Spleen (tissue), 7 donors: ENCODE data around the gene FAAP20.

Source experiments
- POLR2A ChIP-seq, 3 donors: fragments of 450-650 bp; IDR thresholded peaks; one replicate each; pipeline ENCODE4 v1.5.1; 2017; ENCODE audit warnings: antibody characterized with exemption in 3 of 3, mild to moderate bottlenecking in 1 of 3
- TF ChIP-seq, protein P1 (sequence below), 11 experiments: fragments of 200-600 bp in 7 of 11; fragments of 450-650 bp in 4 of 11; sonication (generic) in 4 of 11; IDR thresholded peaks in 8 of 11; conservative IDR thresholded peaks in 3 of 11; 1 replicate in 7 of 11; 2 replicates in 4 of 11; pipeline versions ENCODE4 v1.4.0 to v1.8.0; 2016 to 2021; ENCODE audit warnings: antibody characterized with exemption in 11 of 11, inconsistent platforms in 4 of 11, mild to moderate bottlenecking in 1 of 11
- donor health status: DM: no; HTN: no; CAD: no; lungs with moderate emphysema.
- donor health status: DM: no; HTN: no; CAD: no.
- donor health status: DM: no; HTN: no; CAD: no.

DNA sequence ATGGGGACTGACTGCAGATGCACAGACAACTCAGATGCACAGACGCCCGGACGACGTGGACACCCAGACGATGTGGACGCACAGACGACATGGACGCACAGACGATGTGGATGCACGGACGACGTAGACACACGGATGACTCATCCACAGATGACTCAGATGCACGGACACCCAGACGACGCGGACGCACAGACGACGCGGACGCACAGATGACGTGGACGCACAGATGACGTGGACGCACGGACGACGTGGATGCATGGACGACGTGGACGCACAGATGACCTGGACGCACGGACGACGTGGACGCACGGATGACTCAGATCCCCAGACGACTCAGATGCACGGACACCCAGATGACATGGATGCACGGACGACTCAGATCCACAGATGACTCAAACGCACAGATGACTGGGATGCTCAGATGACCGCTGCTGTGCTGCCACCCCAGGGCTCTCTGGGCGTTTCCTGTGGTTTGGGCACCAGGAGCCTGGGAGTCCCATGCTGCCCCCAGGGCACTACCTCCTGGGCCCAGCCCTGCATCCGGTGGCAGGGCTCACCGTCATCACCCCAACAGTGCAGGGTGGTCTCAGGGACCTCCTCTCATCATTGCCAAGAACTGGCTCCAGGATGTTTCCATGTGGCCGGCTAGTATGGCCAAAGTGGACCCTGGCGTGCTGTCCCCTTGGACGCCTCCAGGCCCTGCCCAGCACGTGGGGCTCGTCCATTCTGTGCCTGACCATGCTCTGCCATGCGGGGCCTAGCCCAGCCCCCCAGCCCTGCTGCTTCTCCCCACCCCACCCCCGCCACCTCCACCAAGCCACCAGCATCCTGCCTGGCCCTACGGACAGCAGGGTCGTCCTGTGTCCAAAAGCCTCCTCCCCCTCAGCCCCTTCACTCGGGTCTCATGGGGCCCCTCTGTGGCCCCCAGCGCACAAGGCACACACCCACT lies 14.0 kb downstream of the FAAP20 start:
- TF ChIP-seq, protein P1, sequence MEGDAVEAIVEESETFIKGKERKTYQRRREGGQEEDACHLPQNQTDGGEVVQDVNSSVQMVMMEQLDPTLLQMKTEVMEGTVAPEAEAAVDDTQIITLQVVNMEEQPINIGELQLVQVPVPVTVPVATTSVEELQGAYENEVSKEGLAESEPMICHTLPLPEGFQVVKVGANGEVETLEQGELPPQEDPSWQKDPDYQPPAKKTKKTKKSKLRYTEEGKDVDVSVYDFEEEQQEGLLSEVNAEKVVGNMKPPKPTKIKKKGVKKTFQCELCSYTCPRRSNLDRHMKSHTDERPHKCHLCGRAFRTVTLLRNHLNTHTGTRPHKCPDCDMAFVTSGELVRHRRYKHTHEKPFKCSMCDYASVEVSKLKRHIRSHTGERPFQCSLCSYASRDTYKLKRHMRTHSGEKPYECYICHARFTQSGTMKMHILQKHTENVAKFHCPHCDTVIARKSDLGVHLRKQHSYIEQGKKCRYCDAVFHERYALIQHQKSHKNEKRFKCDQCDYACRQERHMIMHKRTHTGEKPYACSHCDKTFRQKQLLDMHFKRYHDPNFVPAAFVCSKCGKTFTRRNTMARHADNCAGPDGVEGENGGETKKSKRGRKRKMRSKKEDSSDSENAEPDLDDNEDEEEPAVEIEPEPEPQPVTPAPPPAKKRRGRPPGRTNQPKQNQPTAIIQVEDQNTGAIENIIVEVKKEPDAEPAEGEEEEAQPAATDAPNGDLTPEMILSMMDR (IDR thresholded peaks at IDR 0.05 in 8 of 11, conservative IDR thresholded peaks at IDR 0.05 in 3 of 11), result no peak
- TF ChIP-seq POLR2A (IDR thresholded peaks at IDR 0.05), result no peak
